Stimulated activated CD8-positive, alpha-beta memory T cell treated with anti-CD3 and anti-CD28 coated beads, Interleukin-15, amount 100 ng/mL, for 1 hour (primary cell): ENCODE results near the gene POLN.
"Not testable (repeated sequence)": the region's sequence is repeated elsewhere in the genome, so short reads cannot be mapped to it uniquely, and the experiment has no call there.

Source experiments
- DNase-seq: peaks from one replicate; pipeline ENCODE4 v3.0.0-alpha.2; 2020; ENCODE audit warnings: low read depth

POLN gene

GRCh38 chr4:2040391-2041238 is 201.3 kb downstream of the POLN start:
- DNase-seq: no peak

DNA sequence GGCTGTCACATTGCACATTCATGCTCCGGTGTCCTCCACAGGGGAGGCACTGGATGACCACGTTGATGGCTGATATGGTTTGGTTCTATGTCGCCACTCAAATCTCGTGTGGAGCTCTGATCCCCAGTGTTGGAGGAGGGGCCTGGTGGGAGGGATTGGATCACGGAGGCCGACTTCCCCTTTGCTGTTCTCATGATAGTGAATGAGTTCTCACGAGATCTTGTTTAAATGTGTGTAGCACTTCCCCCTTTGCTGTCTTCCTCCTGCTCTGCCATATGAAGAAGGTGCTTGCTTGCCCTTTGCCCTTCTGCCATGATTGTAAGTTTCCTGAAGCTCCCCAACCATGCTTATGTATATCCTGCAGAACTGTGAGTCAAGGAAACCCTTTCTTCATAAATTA is 205.1 kb downstream of the POLN start:
- no peak for DNase-seq

DNA sequence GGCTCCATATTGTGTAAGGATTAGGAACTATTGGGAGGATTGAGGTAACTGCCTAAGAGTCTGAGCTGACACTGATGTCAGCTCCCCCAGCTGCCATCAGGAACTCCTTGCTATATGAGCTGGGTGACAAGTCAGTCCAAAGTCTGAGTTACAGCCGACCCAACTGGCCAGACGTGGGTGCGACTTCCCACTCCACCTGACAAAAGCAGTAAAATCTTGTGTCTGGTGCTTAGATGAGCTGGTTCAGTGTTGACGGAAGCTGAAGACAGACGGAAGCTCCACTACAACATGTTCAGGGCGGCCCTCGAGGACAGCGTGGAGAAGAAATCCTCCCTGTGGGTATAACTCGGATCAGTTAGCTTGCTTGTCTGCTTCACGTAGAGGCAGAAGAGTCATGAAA is 205.6 kb downstream of the POLN start:
- no peak for DNase-seq

DNA sequence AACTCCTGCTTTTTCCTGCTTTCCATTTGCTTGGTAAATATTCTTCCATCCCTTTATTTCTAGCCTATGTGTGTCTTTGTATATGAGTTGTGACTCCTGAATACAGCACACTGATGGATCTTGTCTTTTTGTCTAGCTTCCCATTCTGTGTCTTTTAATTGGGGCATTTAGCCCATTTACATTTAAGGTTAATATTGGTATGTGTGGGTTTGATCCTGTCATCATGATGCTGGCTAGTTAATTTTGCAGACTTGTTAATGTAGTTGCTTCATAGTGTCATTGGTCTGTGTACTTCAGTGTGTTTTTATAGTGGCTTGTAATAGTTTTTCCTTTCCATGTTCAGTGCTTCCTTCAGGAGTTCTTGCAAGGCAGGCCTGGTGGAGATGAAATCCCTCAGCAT is 210.8 kb downstream of the POLN start:
- not testable (repeated sequence) for DNase-seq

DNA sequence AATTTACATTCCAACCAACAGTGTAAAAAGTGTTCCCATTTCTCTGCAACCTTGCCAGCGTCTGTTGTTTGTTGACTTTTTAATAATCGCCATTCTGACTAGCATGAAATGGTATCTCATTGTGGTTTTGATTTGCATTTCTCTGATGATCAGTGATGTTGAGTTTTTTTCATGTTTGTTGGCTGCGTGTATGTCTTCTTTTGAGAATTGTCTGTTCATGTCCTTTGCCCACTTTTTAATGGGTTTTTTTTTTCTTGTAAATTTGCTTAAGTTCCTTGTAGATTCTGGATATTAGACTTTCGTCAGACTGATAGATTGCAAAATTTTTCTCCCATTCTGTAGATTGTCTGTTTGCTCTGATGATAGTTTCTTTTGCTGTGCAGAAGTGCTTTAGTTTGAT is 214.8 kb downstream of the POLN start:
- not testable (repeated sequence) for DNase-seq

- DNase-seq: no peak
These were observed 216.1 kb downstream of the POLN start for GRCh38 chr4:2025817-2026216.

GRCh38 chr4:2024683-2025082 is 217.2 kb downstream of the POLN start:
- DNase-seq: no peak
